Measurements from ENCODE around the gene RPS6KB2.
A peak's percentile ranks its signal among the peaks of the same experiment; 100 is the strongest.

The RPS6KB2 gene

DNA sequence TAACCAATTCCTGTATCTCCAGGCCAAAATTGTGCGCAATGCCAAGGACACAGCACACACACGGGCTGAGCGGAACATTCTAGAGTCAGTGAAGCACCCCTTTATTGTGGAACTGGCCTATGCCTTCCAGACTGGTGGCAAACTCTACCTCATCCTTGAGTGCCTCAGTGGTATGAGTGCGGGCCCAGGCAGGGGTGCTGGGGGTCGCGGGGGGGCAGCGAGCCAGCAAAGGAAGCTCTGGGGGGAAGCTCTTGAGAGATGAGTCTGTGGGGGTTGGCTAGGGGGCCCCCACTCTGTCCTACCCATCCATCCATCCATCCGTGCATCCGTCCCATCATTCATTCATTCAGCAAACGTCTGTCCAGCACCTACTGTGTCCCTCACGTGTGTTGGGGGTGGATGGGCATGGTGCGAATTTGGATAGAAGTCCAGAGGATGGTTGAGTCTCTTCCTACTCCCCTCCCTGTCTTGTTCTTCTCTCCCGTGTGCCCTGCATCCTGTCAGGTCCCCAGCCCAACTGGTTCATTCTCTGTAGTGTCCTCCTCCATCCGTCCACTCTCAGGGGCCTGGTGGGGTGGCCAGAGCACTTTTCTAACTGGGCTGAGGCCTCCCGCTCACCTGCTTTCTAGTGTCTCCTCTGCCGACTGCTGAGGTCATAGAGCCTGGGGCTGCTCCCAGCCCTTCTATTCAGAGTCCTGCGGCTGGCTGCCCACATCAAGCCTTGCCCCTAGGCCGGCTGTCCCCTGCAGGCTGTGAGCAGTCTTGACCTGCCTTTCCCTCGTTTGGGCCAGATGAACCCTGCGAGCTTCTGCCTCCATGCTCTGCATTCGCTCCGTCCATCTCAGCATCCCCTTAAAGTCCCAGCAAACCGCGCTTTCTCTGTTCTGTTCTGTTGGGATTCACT lies 3.3 kb downstream of the RPS6KB2 start:
- no peak for DNase-seq

- DNase-seq = no peak
These were observed 4.5 kb downstream of the RPS6KB2 start for GRCh38 chr11:67432655-67433349.

DNA sequence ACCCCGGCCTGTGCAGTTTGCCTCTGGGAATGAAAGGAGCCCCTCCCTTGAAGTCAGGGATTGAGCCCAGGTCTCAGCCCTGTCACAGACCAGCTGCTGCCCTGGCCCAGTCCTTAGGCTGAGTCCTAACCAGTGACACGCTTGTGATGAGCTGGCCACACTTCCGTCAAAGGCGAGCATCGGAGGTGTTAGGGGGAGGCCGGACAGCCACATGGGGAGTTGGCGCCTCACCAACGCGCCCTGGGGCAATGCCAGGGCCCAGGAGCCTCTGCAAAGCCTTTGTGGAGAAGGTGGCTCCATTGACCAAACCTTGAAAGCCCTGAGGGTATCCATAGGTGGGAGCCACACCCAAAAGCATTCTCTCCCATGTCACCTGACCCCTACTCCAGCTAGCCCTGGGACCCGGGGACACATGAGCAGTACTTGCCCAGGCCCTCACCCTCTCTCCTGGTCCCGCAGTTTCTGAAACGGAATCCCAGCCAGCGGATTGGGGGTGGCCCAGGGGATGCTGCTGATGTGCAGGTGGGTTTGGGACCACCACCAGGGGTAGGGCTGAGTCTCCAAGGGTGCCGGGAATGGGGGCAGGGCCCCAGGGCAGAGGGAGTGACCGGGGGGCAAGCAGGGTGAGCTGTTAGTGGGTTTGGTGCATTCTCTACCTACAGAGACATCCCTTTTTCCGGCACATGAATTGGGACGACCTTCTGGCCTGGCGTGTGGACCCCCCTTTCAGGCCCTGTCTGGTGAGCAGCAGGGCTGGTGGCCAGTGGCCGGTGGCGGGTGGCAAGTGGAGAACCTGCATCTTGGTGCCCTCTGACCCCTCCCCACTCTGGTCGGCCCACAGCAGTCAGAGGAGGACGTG lies 5.5 kb downstream of the RPS6KB2 start:
- no peak for DNase-seq

DNA sequence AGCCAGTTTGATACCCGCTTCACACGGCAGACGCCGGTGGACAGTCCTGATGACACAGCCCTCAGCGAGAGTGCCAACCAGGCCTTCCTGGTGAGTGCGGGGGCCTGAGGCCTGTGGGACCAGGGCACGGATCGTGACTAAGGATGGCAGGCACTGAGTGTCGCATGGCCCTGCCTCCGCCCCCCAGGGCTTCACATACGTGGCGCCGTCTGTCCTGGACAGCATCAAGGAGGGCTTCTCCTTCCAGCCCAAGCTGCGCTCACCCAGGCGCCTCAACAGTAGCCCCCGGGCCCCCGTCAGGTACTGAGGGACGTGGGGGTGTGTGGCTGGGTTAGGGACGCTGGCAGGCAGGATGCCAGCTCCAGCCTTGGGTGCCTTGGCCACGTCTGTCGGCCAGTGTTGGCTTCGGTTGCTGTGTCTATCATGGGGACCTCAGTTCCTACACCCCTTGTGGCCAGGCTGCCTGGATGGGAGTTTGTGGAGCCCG lies 6.1 kb downstream of the RPS6KB2 start:
- DNase-seq = no peak

GRCh38 chr11:67435031-67435726 lies 6.9 kb downstream of the RPS6KB2 start:
- no peak for DNase-seq

- no peak for DNase-seq
These were observed 7.6 kb downstream of the RPS6KB2 start for GRCh38 chr11:67435727-67436458.

GRCh38 chr11:67436459-67437081 lies 8.3 kb downstream of the RPS6KB2 start:
- no peak for DNase-seq

GRCh38 chr11:67437082-67437808 lies 9.0 kb downstream of the RPS6KB2 start, which contains the start of gene PTPRCAP:
Gene PTPRCAP, minus strand, starts transcription at chr11:67437682. Its CDS starts 63 bp downstream, at chr11:67437619.
- no peak for DNase-seq

- DNase-seq = no peak
These were observed 9.5 kb downstream of the RPS6KB2 start for GRCh38 chr11:67437809-67438157.

DNA sequence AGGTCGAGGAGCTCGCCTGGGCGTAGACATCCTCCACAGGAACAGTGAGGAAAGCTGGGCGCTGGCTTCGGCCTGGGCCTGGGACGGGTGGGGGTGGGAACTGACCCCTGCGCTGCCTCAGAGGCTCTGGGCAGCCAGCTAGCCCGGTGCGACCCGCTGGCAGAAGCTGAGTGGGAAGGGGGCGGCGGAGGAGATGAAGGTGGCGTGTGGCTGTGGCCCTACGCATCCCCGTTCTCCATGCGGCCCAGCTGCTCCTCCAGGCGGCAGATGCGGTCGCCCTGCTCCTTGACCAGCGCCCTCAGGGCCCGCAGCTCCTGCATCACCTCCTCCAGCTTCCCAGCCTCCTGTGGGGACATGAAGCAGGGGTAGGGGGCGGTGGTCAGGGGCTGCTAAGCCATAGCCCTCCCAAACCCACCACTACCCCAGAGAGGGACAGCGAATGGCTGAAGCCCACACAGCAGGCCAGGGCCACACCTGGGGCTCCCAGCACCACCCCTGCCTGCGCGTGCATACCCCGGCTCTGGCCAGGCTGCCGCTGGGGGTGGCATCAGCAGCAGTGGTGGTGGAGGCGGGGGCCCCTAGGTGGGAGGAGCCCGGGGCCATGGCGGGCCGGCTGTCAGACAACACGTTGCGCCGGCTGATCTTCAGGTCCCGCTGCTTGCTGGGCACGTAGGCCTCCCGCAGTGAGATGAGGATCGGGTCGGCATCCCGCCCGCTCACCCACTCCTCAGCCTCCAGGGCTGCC lies 10.0 kb downstream of the RPS6KB2 start:
- DNase-seq = no peak

DNA sequence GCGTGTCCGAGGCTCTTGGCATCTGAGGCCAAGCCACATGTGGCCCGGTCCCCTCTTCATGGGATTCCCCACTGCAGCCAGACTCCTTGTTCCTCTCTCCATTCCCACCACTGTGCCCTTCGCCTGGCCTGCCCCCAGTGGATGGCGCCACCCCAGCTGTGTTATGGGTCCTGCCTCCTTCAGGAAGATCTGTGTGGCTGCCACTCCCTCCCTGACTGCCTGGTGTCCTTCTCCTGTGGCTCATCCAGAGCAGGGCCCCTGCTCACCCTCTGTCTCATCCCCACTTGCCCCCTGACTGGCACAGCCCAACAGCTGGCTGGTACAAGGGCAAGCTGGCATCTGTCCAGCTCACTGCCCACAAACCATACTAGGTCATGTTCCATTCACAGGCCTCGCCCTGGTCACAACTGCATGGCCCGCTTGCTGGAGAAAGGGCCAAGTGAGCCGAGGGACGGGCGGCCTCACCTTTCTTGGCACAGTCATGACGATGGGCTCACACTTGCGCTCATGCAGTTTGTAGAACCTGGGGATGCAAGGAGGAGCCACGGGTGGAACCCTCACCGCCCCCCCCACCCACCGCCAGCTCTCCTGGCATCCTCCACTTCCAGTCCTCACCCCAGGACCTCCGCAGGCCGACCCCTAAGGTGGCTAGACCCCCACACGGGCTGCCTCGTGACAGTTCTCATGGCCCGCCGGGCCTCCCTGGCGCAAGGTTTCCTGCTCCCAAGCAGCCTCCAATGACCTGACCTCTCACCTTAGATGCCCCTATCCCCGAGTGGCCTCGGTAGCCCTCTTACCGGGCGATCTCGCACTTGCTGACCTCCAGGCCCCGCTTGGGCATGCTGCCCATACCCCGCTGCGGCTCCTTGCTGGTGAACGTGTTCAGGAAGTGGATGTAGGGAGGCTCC lies 11.3 kb downstream of the RPS6KB2 start:
- no peak for DNase-seq

- no peak for DNase-seq
These were observed 12.2 kb downstream of the RPS6KB2 start for GRCh38 chr11:67440229-67441097.

DNA sequence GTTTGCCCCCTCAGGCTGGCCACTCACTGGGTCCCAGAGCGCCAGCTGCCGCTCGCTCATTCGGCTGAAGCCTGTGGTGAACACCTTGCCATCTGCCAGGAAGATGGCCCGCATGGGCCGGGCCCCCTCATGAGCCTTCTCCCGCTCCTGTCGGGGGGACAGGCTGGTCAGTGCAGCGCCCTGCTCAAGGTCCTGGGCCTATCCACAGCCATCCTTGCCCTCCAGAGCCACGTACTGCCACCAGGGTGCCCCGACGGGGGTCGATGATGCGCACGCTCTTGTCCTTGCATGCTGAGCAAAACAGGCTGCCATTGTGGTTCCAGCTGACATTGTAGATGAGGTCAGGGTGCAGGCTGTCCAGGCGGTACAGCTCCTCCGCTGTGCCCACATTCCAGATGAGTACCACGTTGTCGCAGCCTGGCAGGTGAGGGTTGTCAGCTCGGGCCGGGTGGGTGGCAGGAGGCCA lies 12.8 kb downstream of the RPS6KB2 start:
- DNase-seq = no peak

GRCh38 chr11:67441731-67442351 lies 13.5 kb downstream of the RPS6KB2 start:
- no peak for DNase-seq

DNA sequence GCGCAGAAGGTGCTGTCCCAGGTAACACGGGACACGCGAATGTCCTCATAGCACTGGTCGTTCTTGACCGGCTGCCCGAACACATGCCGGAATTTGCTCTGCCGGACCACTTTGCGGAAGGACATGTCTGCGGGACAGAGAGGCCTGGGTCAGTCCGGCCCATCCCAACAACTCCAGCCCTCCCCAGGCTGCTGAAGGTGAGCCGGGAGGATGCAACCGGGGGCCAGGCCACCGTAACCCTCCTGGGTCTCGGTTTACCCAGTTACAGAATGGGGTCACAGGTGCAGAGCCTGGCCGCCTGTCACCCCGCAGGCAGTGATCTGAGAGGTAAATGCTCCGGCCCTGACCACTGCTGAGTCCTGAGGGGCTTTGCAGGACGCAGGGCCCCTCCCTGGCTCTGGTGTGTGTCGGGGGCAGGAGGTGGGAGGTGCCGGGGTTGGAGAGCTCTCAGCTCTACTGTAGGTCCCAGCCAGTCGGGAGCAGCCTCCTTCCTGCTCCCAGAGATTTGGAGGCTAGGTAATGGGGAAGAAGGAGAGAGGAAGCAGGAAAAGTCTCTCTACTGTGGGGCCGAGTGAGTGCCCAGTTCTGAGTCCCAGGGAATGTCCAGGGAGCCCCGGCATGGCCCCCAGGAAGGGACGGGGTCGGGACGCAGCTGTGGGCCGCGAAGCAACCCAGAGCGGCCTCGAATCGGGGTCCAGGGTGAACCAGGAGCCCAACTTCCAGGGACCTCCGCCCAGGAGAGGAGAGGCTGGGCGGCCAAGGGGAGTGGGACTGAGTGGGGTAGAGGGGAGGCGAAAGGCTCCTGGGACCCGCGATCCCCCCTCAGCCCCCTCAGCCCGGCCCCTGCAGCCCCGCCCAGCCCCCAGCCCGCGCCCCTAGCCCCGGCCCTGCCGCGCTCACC lies 14.5 kb downstream of the RPS6KB2 start:
- peak; percentile 41 for DNase-seq

- no peak for DNase-seq
These were observed 17.2 kb downstream of the RPS6KB2 start for GRCh38 chr11:67445515-67445914.

Data from retina (tissue), 1 donor.